Common myeloid progenitor, CD34-positive (primary cell): Measurements from ENCODE around the gene ATP9A.

Experiments
- CTCF ChIA-PET: fragments of 350-600 bp; sonication (Branson Sonifier 250); formaldehyde crosslinking; loops from one replicate; lab custom pipeline; 2021; ENCODE audit warnings: antibody characterized with exemption; lab: Charles Lee
- POLR2A ChIA-PET: fragments of 350-600 bp; sonication (Branson Sonifier 250); formaldehyde crosslinking; loops from one replicate; lab custom pipeline; 2021; ENCODE audit warnings: antibody characterized with exemption; lab: Charles Lee
- DNase-seq, 3 donors: peaks; one replicate each; pipeline versions ENCODE4 v3.0.0 to v3.0.0-alpha.2; 2013
- H3K27ac ChIP-seq, 2 experiments: 1 replicate in 1 of 2; 2 replicates in 1 of 2; pipeline ENCODE4 v1.7.0; 2013; ENCODE audit warnings: inconsistent platforms in 2 of 2, low read length in 2 of 2, mild to moderate bottlenecking in 2 of 2, low read depth in 1 of 2, moderate library complexity in 1 of 2; ENCODE audit not compliant: severe bottlenecking in 2 of 2, insufficient read depth in 1 of 2, poor library complexity in 1 of 2
- H3K27me3 ChIP-seq, 5 experiments: replicated peaks in 2 of 5; 1 replicate in 3 of 5; 2 replicates in 2 of 5; pipeline versions ENCODE4 v1.6.1 to v1.7.0; 2013; ENCODE audit warnings: low read length in 4 of 5, mild to moderate bottlenecking in 2 of 5, moderate library complexity in 2 of 5, inconsistent platforms in 1 of 5; ENCODE audit not compliant: insufficient read depth in 5 of 5, control insufficient read depth in 4 of 5
- H3K36me3 ChIP-seq, 4 experiments: 1 replicate in 2 of 4; 2 replicates in 2 of 4; pipeline versions ENCODE4 v1.6.1 to v1.7.0; 2013; ENCODE audit warnings: low read length in 3 of 4, control low read depth in 1 of 4, mild to moderate bottlenecking in 1 of 4; ENCODE audit not compliant: control insufficient read depth in 4 of 4, insufficient read depth in 4 of 4
- H3K4me1 ChIP-seq, 4 experiments: 1 replicate in 3 of 4; 2 replicates in 1 of 4; pipeline versions ENCODE4 v1.6.1 to v1.7.1; 2013; ENCODE audit warnings: low read length in 3 of 4, mild to moderate bottlenecking in 3 of 4, control low read depth in 1 of 4, inconsistent platforms in 1 of 4, moderate library complexity in 1 of 4; ENCODE audit not compliant: control insufficient read depth in 4 of 4, insufficient read depth in 4 of 4; ENCODE audit errors: control extremely low read depth in 1 of 4
- H3K4me3 ChIP-seq, 7 experiments: 1 replicate in 4 of 7; 2 replicates in 3 of 7; pipeline versions ENCODE4 v1.5.1 to v1.7.0; 2013; ENCODE audit warnings: mild to moderate bottlenecking in 7 of 7, low read length in 6 of 7, moderate library complexity in 6 of 7, inconsistent platforms in 2 of 7, low read depth in 2 of 7, control low read depth in 1 of 7; ENCODE audit not compliant: insufficient read depth in 4 of 7, control insufficient read depth in 1 of 7; ENCODE audit errors: extremely low read depth in 1 of 7
- H3K9me3 ChIP-seq, 5 experiments: 1 replicate in 4 of 5; 2 replicates in 1 of 5; pipeline versions ENCODE4 v1.6.1 to v1.7.1; 2013; ENCODE audit warnings: low read length in 4 of 5, mild to moderate bottlenecking in 2 of 5, inconsistent platforms in 1 of 5, low read depth in 1 of 5, moderate library complexity in 1 of 5; ENCODE audit not compliant: control insufficient read depth in 4 of 5, insufficient read depth in 2 of 5; ENCODE audit errors: control extremely low read depth in 1 of 5
- WGBS: methylation state at CpG from one replicate; pipeline ENCODE4 v1.1.5; 2013; ENCODE audit not compliant: insufficient coverage; 5-methylcytosine and 5-hydroxymethylcytosine counted together

Gene ATP9A

DNA sequence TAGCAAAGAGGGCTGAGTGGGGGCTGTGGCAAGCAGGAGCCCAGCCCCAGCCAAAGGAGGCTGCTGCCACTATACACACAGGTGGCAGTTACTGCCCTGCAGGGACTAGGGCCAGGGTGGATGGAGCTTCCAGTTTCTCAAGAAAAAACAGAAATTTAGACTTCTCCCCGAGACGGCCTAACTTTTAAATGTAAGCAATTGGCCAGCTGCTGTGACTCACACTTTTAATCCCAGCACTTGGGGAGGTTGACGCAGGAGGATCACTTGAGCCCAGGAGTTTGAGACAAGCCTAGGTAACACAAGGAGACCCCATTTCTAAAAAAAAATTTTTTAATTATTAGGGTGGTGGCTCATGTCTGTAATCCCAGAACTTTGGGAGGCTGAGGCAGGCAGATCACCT, 127.4 kb downstream of the ATP9A start:
- DNase-seq, result no peak
- Histone ChIP-seq H3K36me3 (peaks cover 0 to 7% (median 3%) of the 10 kb centered on the region in 4 experiments), H3K27me3 (no peaks in the 10 kb centered on the region), H3K9me3 (no peaks in the 10 kb centered on the region), H3K4me1 (peaks cover 0 to 19% (median 14%) of the 10 kb centered on the region in 4 experiments), H3K4me3 (no peak overlapping the region), H3K27ac (no peak overlapping the region)
- 94% methylated on average over 3 of the region's 3 CpGs for WGBS
- CTCF ChIA-PET, result interaction anchor here (0.9 to 4.8 kb wide), 8 partner anchors 9 to 510 kb away, joined by 3 to 35 read pairs (median 4); no protein-coding TSS in a partner anchor
- POLR2A ChIA-PET, result interaction anchor here (0.6 kb wide), 1 partner anchor 18 kb away, joined by 4 read pairs; no protein-coding TSS in a partner anchor

- no peaks in the 10 kb centered on the region for H3K27me3 ChIP-seq
- ChIA-PET CTCF (interaction anchor here (1.4 to 4.8 kb wide), 6 partner anchors 62 to 511 kb away, joined by 3 to 35 read pairs (median 6); no protein-coding TSS in a partner anchor), POLR2A (no interaction called here)
- H3K4me1 ChIP-seq, result peaks cover 0 to 19% (median 14%) of the 10 kb centered on the region in 4 experiments
- WGBS, result 50% methylated on average over 9 of the region's 12 CpGs
- no peak overlapping the region for H3K4me3 ChIP-seq
- H3K36me3 ChIP-seq, result peaks cover 0 to 7% (median 2%) of the 10 kb centered on the region in 4 experiments
- no peak overlapping the region for H3K27ac ChIP-seq
- peak; percentile 67 to 79 (median 72) for DNase-seq
- no peaks in the 10 kb centered on the region for H3K9me3 ChIP-seq
Measured at GRCh38 chr20:51639206-51639832, 128.9 kb downstream of the ATP9A start.

- Histone ChIP-seq H3K27me3 (no peaks in the 10 kb centered on the region), H3K27ac (no peak overlapping the region), H3K36me3 (peaks cover 0 to 7% (median 2%) of the 10 kb centered on the region in 4 experiments), H3K4me1 (peaks cover 0 to 4% (median 1%) of the 10 kb centered on the region in 4 experiments), H3K4me3 (no peak overlapping the region), H3K9me3 (no peaks in the 10 kb centered on the region)
- ChIA-PET POLR2A (interaction anchor here (0.9 kb wide), 1 partner anchor 13 kb away, joined by 4 read pairs; no protein-coding TSS in a partner anchor), CTCF (interaction anchor here (1.2 to 4.8 kb wide), 4 partner anchors 12 to 447 kb away, joined by 3 to 35 read pairs (median 4); no protein-coding TSS in a partner anchor)
- no peak for DNase-seq
- 91% methylated on average over 6 of the region's 8 CpGs for WGBS
Measured at GRCh38 chr20:51637241-51637640, 130.9 kb downstream of the ATP9A start.

DNA sequence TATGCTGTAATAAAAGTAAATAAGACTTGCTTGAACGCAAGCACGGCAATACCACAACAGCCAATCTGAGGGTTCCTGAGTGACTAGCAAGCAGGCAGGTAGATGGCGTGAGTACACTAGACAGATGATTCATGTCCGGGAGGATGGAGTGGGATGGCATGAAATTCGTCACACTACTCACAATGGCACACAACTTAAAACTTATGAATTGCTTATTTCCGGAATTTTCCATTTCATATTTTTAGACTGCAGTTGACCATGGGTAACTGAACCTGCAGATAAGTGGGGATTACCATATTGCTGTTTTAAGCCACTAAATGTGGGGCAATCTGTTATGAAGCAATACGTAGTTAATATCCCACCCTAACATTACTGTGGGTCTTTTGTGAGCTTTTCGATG, 132.1 kb downstream of the ATP9A start:
- peaks cover 2 to 12% (median 7%) of the 10 kb centered on the region in 4 experiments for H3K4me1 ChIP-seq
- WGBS, result 95% methylated on average over 4 of the region's 8 CpGs
- no peaks in the 10 kb centered on the region for H3K9me3 ChIP-seq
- no peak overlapping the region for H3K4me3 ChIP-seq
- H3K27ac ChIP-seq, result no peak overlapping the region
- H3K36me3 ChIP-seq, result peaks cover 0 to 7% (median 2%) of the 10 kb centered on the region in 4 experiments
- no peaks in the 10 kb centered on the region for H3K27me3 ChIP-seq
- CTCF ChIA-PET, result interaction anchor here (1.1 to 1.2 kb wide), 2 partner anchors 12 to 65 kb away, joined by 3 read pairs; no protein-coding TSS in a partner anchor
- DNase-seq, result no peak
- POLR2A ChIA-PET, result no interaction called here

GRCh38 chr20:51635680-51636079, 132.5 kb downstream of the ATP9A start:
- peaks cover 0 to 7% (median 2%) of the 10 kb centered on the region in 4 experiments for H3K36me3 ChIP-seq
- H3K27ac ChIP-seq, result no peak overlapping the region
- H3K9me3 ChIP-seq, result no peaks in the 10 kb centered on the region
- POLR2A ChIA-PET, result no interaction called here
- 94% methylated on average over 2 of the region's 2 CpGs for WGBS
- no peak overlapping the region for H3K4me3 ChIP-seq
- no peak for DNase-seq
- no peaks in the 10 kb centered on the region for H3K27me3 ChIP-seq
- CTCF ChIA-PET, result no interaction called here
- H3K4me1 ChIP-seq, result peaks cover 5 to 16% (median 12%) of the 10 kb centered on the region in 4 experiments

DNA sequence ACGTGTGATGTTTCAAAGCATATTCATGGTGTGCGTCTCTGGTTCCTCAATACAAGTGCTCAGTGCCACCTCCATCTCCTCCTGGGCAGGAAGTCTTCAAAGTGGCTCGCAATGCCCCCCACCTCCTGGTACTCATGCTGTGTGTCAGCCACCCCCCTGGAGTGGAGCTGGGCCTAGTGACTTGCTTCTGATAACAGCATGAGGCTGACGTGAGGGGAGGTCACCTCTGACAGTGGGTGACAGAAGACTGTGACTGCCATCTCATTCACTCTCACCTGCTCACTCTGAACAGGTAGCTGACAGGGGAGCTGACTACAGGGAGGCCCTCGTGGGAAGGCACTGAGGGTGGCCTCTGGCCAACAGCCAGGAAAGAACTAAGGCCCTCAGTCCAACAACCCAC, 133.3 kb downstream of the ATP9A start:
- DNase-seq, result no peak
- CTCF ChIA-PET, result interaction anchor here (0.9 kb wide), 1 partner anchor 449 kb away, joined by 4 read pairs; no protein-coding TSS in a partner anchor
- 94% methylated on average over 3 of the region's 5 CpGs for WGBS
- Histone ChIP-seq H3K4me3 (no peak overlapping the region), H3K9me3 (no peaks in the 10 kb centered on the region), H3K27ac (no peak overlapping the region), H3K27me3 (no peaks in the 10 kb centered on the region), H3K4me1 (peaks cover 12 to 24% (median 20%) of the 10 kb centered on the region in 4 experiments), H3K36me3 (peaks cover 0 to 3% (median 1%) of the 10 kb centered on the region in 4 experiments)
- POLR2A ChIA-PET, result no interaction called here

DNA sequence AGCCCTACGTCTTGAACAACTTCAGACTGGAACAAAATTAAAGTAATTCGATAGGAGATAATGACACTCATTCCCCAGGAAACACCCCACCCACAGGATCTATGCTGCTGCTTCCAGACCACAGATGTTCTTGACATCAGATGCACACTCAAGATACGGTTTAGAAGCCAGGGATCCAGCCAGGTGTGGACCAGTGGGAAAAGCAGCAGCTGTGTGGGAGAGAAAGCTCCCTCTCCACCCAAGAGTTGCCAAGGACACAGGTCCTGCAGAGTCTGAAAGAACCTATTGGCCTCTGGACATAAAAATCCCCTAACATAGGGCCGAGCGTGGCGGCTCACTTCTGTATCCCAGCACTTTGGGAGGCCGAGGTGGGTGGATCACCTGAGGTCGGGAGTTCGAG, 133.9 kb downstream of the ATP9A start:
- no peaks in the 10 kb centered on the region for H3K27me3 ChIP-seq
- peaks cover 0 to 3% (median 1%) of the 10 kb centered on the region in 4 experiments for H3K36me3 ChIP-seq
- H3K9me3 ChIP-seq, result no peaks in the 10 kb centered on the region
- no peak overlapping the region for H3K27ac ChIP-seq
- ChIA-PET POLR2A (no interaction called here), CTCF (no interaction called here)
- H3K4me1 ChIP-seq, result peaks cover 12 to 31% (median 23%) of the 10 kb centered on the region in 4 experiments
- DNase-seq, result no peak
- H3K4me3 ChIP-seq, result no peak overlapping the region
- 100% methylated on average over 3 of the region's 9 CpGs for WGBS
